ENCODE measurements around the gene NPHS2.

The NPHS2 gene

GRCh38 chr1:179583771-179584320, 8.1 kb upstream of the NPHS2 start:
- Histone ChIP-seq H3K4ac (ENCODE audit: low read depth, low read length) (no peak overlapping the region), H3K27ac (ENCODE audit: low read depth, low read length) (no peak overlapping the region), H4K8ac (ENCODE audit: low read depth, low read length) (no peak overlapping the region), H3K18ac (ENCODE audit: low read length) (no peak overlapping the region), H3K27me3 (ENCODE audit: insufficient read depth, low read length) (no peaks in the 10 kb centered on the region), H4K12ac (ENCODE audit: low read depth, low read length) (no peak overlapping the region), H3K23ac (ENCODE audit: low read length) (no peak overlapping the region), H3K79me1 (ENCODE audit: low read length) (no peaks in the 10 kb centered on the region), H3K9me3 (ENCODE audit: insufficient read depth, low read depth, low read length) (peaks cover 4% of the 10 kb centered on the region), H2BK12ac (ENCODE audit: low read length) (no peak overlapping the region), H3K4me3 (ENCODE audit: low read depth, low read length) (no peak overlapping the region), H3K36me3 (ENCODE audit: control insufficient read depth in 1 of 2, insufficient read depth in 2 of 2, low read length in 2 of 2) (no peaks in the 10 kb centered on the region), H2BK120ac (ENCODE audit: insufficient read depth, low read length, poor library complexity) (no peak overlapping the region), H3K14ac (ENCODE audit: low read length) (no peak overlapping the region), H4K91ac (ENCODE audit: low read depth, low read length) (no peak overlapping the region), H3K9ac (ENCODE audit: low read length) (no peak overlapping the region), H2AFZ (ENCODE audit: insufficient read depth, low read length, poor library complexity) (no peak overlapping the region), H2BK5ac (ENCODE audit: low read depth, low read length, poor library complexity) (no peak overlapping the region), H3K4me1 (ENCODE audit: control insufficient read depth in 1 of 2, insufficient read depth in 2 of 2, low read length in 2 of 2) (no peaks in the 10 kb centered on the region), H3K79me2 (ENCODE audit: control insufficient read depth, insufficient read depth, low read length, poor library complexity) (no peaks in the 10 kb centered on the region), H3K4me2 (ENCODE audit: low read length) (no peak overlapping the region), H2AK5ac (ENCODE audit: low read length) (no peak overlapping the region)
- WGBS (ENCODE audit: extremely low coverage, insufficient coverage, insufficient read length), result no CpG with 5 or more reads among the region's 5 CpGs
- DNase-seq, result no peak

- H3K36me3 ChIP-seq (ENCODE audit: control insufficient read depth in 1 of 2, insufficient read depth in 2 of 2, low read length in 2 of 2), result no peaks in the 10 kb centered on the region
- H3K79me2 ChIP-seq (ENCODE audit: control insufficient read depth, insufficient read depth, low read length, poor library complexity), result no peaks in the 10 kb centered on the region
- no peak for DNase-seq
These were observed 761 bp upstream of the NPHS2 start for GRCh38 chr1:179576509-179576908.

GRCh38 chr1:179558078-179558477, 17.7 kb downstream of the NPHS2 start:
- no peak overlapping the region for H3K14ac ChIP-seq (ENCODE audit: low read length)
- H3K4me2 ChIP-seq (ENCODE audit: low read length), result no peak overlapping the region
- no peak overlapping the region for H4K91ac ChIP-seq (ENCODE audit: low read depth, low read length)
- H4K12ac ChIP-seq (ENCODE audit: low read depth, low read length), result no peak overlapping the region
- H3K9me3 ChIP-seq (ENCODE audit: insufficient read depth, low read depth, low read length), result no peaks in the 10 kb centered on the region
- H4K8ac ChIP-seq (ENCODE audit: low read depth, low read length), result no peak overlapping the region
- no peak overlapping the region for H3K9ac ChIP-seq (ENCODE audit: low read length)
- no peak for DNase-seq
- H3K27me3 ChIP-seq (ENCODE audit: insufficient read depth, low read length), result no peaks in the 10 kb centered on the region
- no peak overlapping the region for H2BK5ac ChIP-seq (ENCODE audit: low read depth, low read length, poor library complexity)
- no CpG with 5 or more reads among the region's 1 CpG for WGBS (ENCODE audit: extremely low coverage, insufficient coverage, insufficient read length)
- no peak overlapping the region for H2BK12ac ChIP-seq (ENCODE audit: low read length)
- no peak overlapping the region for H3K4me3 ChIP-seq (ENCODE audit: low read depth, low read length)
- H2AK5ac ChIP-seq (ENCODE audit: low read length), result no peak overlapping the region
- no peak overlapping the region for H2BK120ac ChIP-seq (ENCODE audit: insufficient read depth, low read length, poor library complexity)
- no peak overlapping the region for H3K4ac ChIP-seq (ENCODE audit: low read depth, low read length)
- H3K79me1 ChIP-seq (ENCODE audit: low read length), result no peaks in the 10 kb centered on the region
- no peak overlapping the region for H3K27ac ChIP-seq (ENCODE audit: low read depth, low read length)
- no peaks in the 10 kb centered on the region for H3K4me1 ChIP-seq (ENCODE audit: control insufficient read depth in 1 of 2, insufficient read depth in 2 of 2, low read length in 2 of 2)
- no peaks in the 10 kb centered on the region for H3K36me3 ChIP-seq (ENCODE audit: control insufficient read depth in 1 of 2, insufficient read depth in 2 of 2, low read length in 2 of 2)
- no peaks in the 10 kb centered on the region for H3K79me2 ChIP-seq (ENCODE audit: control insufficient read depth, insufficient read depth, low read length, poor library complexity)
- H3K23ac ChIP-seq (ENCODE audit: low read length), result no peak overlapping the region
- H2AFZ ChIP-seq (ENCODE audit: insufficient read depth, low read length, poor library complexity), result no peak overlapping the region
- no peak overlapping the region for H3K18ac ChIP-seq (ENCODE audit: low read length)

More at GRCh38 chr1:179576509-179576908, 761 bp upstream of the NPHS2 start:
- no peak overlapping the region for H3K14ac ChIP-seq (ENCODE audit: low read length)
- H3K9ac ChIP-seq (ENCODE audit: low read length), result no peak overlapping the region
- no peak overlapping the region for H3K18ac ChIP-seq (ENCODE audit: low read length)
- no peak overlapping the region for H4K8ac ChIP-seq (ENCODE audit: low read depth, low read length)
- no peak overlapping the region for H2AK5ac ChIP-seq (ENCODE audit: low read length)
- H2AFZ ChIP-seq (ENCODE audit: insufficient read depth, low read length, poor library complexity), result no peak overlapping the region
- H3K4me3 ChIP-seq (ENCODE audit: low read depth, low read length), result no peak overlapping the region
- H4K12ac ChIP-seq (ENCODE audit: low read depth, low read length), result no peak overlapping the region
- H2BK5ac ChIP-seq (ENCODE audit: low read depth, low read length, poor library complexity), result no peak overlapping the region
- H3K79me1 ChIP-seq (ENCODE audit: low read length), result no peaks in the 10 kb centered on the region
- no peak overlapping the region for H4K91ac ChIP-seq (ENCODE audit: low read depth, low read length)
- H2BK120ac ChIP-seq (ENCODE audit: insufficient read depth, low read length, poor library complexity), result no peak overlapping the region
- no CpG with 5 or more reads among the region's 5 CpGs for WGBS (ENCODE audit: extremely low coverage, insufficient coverage, insufficient read length)
- no peak overlapping the region for H3K4ac ChIP-seq (ENCODE audit: low read depth, low read length)
- no peak overlapping the region for H3K4me2 ChIP-seq (ENCODE audit: low read length)
- no peak overlapping the region for H3K27ac ChIP-seq (ENCODE audit: low read depth, low read length)
- H2BK12ac ChIP-seq (ENCODE audit: low read length), result no peak overlapping the region
- H3K23ac ChIP-seq (ENCODE audit: low read length), result no peak overlapping the region
- H3K9me3 ChIP-seq (ENCODE audit: insufficient read depth, low read depth, low read length), result peaks cover 5% of the 10 kb centered on the region
- peaks cover 23% of the 10 kb centered on the region for H3K27me3 ChIP-seq (ENCODE audit: insufficient read depth, low read length)
- H3K4me1 ChIP-seq (ENCODE audit: control insufficient read depth in 1 of 2, insufficient read depth in 2 of 2, low read length in 2 of 2), result no peaks in the 10 kb centered on the region

DNA sequence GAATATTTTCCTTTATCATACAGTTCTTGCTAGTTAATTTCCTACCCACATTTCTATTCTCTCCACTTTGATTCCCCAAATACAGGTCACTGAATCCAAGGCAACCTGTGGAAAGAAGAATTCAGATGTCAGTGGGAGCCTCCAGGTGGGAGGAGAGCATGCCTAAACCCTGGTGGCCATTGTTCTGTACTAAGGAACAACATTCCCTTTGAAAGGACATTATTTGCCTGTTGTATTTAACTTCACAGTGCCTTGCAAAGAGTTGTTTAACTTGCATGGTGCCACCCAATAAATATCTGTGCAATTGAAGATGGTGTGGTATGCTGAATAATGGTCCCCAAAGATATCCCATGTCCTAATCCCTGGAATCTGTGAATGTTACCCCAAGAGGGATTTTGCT, 21.3 kb downstream of the NPHS2 start:
- Histone ChIP-seq H3K9me3 (ENCODE audit: insufficient read depth, low read depth, low read length) (no peaks in the 10 kb centered on the region), H3K36me3 (ENCODE audit: control insufficient read depth in 1 of 2, insufficient read depth in 2 of 2, low read length in 2 of 2) (no peaks in the 10 kb centered on the region), H3K4me3 (ENCODE audit: low read depth, low read length) (no peak overlapping the region), H2BK12ac (ENCODE audit: low read length) (no peak overlapping the region), H3K4me2 (ENCODE audit: low read length) (no peak overlapping the region), H3K23ac (ENCODE audit: low read length) (no peak overlapping the region), H2BK120ac (ENCODE audit: insufficient read depth, low read length, poor library complexity) (no peak overlapping the region), H4K12ac (ENCODE audit: low read depth, low read length) (no peak overlapping the region), H3K79me2 (ENCODE audit: control insufficient read depth, insufficient read depth, low read length, poor library complexity) (no peaks in the 10 kb centered on the region), H3K18ac (ENCODE audit: low read length) (no peak overlapping the region), H3K4me1 (ENCODE audit: control insufficient read depth in 1 of 2, insufficient read depth in 2 of 2, low read length in 2 of 2) (peaks cover 5 to 7% of the 10 kb centered on the region in 2 experiments), H3K79me1 (ENCODE audit: low read length) (peaks cover 4% of the 10 kb centered on the region), H3K27me3 (ENCODE audit: insufficient read depth, low read length) (no peaks in the 10 kb centered on the region), H4K8ac (ENCODE audit: low read depth, low read length) (no peak overlapping the region), H2AK5ac (ENCODE audit: low read length) (no peak overlapping the region), H3K27ac (ENCODE audit: low read depth, low read length) (no peak overlapping the region), H2BK5ac (ENCODE audit: low read depth, low read length, poor library complexity) (no peak overlapping the region), H3K14ac (ENCODE audit: low read length) (no peak overlapping the region), H3K4ac (ENCODE audit: low read depth, low read length) (no peak overlapping the region), H2AFZ (ENCODE audit: insufficient read depth, low read length, poor library complexity) (no peak overlapping the region), H4K91ac (ENCODE audit: low read depth, low read length) (no peak overlapping the region), H3K9ac (ENCODE audit: low read length) (no peak overlapping the region)
- DNase-seq, result no peak

All from trophoblast cell (in vitro differentiated cells and primary cell).